Activated T-cell treated with anti-CD3 and anti-CD28 coated beads, Interleukin-2, amount 50 U/mL, for 24 hours (primary cell): Measurements from ENCODE around the gene CYP4X1.
"Not testable (repeated sequence)": the region's sequence is repeated elsewhere in the genome, so short reads cannot be mapped to it uniquely, and the experiment has no call there.

ENCODE experiments used
- DNase-seq: peaks from one replicate; pipeline ENCODE4 v3.0.0-alpha.2; 2020
- H3K27ac Mint-ChIP-seq: 2 replicates; pipeline ENCODE4 v1.8.0; 2020; ENCODE audit warnings: mild to moderate bottlenecking, mixed read lengths
- H3K27me3 Mint-ChIP-seq: 2 replicates; pipeline ENCODE4 v1.8.0; 2020; ENCODE audit warnings: mixed read lengths
- H3K36me3 Mint-ChIP-seq: 2 replicates; pipeline ENCODE4 v1.8.0; 2020; ENCODE audit warnings: low read depth, mixed read lengths
- H3K4me1 Mint-ChIP-seq: 2 replicates; pipeline ENCODE4 v1.8.0; 2020; ENCODE audit warnings: low read depth, mixed read lengths
- H3K4me3 Mint-ChIP-seq: 2 replicates; pipeline ENCODE4 v1.8.0; 2020; ENCODE audit warnings: mild to moderate bottlenecking, moderate library complexity, mixed read lengths
- H3K9me3 Mint-ChIP-seq: 2 replicates; pipeline ENCODE4 v1.8.0; 2020; ENCODE audit warnings: mixed read lengths

The CYP4X1 gene

DNA sequence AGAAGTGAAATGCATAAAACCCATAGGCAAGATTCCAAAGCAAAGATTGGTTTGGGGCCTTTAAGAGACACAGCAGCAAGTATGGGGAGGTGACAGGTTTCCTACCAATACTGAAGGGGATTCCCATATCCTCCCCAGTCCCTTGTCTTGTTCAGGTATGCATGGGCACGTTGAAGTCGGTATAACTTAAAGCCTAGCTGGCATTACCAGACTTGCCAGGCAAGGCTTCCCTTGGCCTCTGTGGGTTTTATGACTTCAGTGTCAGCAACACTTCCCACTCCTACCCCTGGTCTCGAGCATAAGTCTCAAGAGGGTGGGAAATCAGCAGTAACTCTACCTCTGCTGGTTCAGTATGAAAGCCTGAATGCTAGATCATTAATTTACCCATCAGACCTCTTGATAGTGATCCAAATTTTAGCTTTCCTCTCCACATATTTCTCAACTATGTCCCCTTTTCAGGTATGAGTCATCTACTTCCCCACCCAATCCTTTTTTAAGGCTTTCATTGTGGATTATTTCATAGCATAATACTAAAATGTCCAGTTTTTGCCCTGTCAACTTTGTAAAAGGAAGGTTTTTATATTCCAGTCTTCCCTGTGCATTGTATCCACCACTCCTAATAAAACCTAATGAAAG lies 6.8 kb downstream of the CYP4X1 start:
- DNase-seq = no peak
- Mint-ChIP-seq H3K4me3 (no peak overlapping the region), H3K27ac (no peak overlapping the region), H3K27me3 (peaks cover 27% of the 10 kb centered on the region), H3K4me1 (no peaks in the 10 kb centered on the region), H3K9me3 (no peaks in the 10 kb centered on the region), H3K36me3 (no peaks in the 10 kb centered on the region)

DNA sequence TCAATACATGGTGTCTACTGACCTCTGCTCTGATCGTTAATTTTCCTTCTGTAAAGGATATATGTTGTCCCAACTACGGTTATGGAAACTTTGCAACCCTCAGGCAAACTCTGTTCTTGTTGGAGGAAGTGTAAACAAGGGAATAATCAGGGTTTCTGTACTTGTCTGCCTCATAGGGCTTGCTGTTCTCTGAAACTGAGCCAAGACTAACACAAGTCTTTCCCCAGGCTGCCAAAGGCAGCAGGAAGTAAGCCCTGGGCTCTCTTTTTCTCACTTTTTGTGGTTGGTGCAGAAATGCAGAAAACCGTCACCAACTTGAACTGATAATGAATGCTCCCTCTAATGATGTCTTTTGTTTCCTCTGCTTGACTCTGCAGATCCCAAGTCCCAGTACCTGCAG lies 7.6 kb downstream of the CYP4X1 start:
- DNase-seq = no peak
- no peaks in the 10 kb centered on the region for H3K4me1 Mint-ChIP-seq
- H3K9me3 Mint-ChIP-seq = no peaks in the 10 kb centered on the region
- H3K27me3 Mint-ChIP-seq = peaks cover 25% of the 10 kb centered on the region
- H3K27ac Mint-ChIP-seq = no peak overlapping the region
- no peak overlapping the region for H3K4me3 Mint-ChIP-seq
- H3K36me3 Mint-ChIP-seq = no peaks in the 10 kb centered on the region

DNA sequence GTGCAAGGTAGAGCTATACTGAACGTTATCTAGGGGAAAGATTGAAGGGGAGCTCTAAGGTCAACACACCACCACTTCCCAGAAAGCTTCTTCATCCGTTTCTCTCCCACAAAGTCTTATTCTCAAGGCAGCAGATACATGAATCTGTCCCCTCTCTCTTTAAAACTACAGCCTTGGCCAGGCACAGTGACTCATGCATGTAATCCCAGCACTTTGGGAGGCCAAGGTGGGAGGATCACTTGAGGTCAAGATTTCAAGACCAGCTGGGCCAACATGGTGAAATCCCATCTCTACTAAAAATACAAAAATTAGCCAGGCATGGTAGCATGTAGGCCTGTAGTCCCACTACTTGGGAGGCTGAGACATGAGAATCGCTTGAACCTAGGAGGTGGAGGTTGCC lies 8.1 kb downstream of the CYP4X1 start:
- no peaks in the 10 kb centered on the region for H3K36me3 Mint-ChIP-seq
- no peak overlapping the region for H3K4me3 Mint-ChIP-seq
- H3K27me3 Mint-ChIP-seq = peaks cover 25% of the 10 kb centered on the region
- H3K27ac Mint-ChIP-seq = no peak overlapping the region
- H3K4me1 Mint-ChIP-seq = no peaks in the 10 kb centered on the region
- DNase-seq = no peak
- no peaks in the 10 kb centered on the region for H3K9me3 Mint-ChIP-seq

DNA sequence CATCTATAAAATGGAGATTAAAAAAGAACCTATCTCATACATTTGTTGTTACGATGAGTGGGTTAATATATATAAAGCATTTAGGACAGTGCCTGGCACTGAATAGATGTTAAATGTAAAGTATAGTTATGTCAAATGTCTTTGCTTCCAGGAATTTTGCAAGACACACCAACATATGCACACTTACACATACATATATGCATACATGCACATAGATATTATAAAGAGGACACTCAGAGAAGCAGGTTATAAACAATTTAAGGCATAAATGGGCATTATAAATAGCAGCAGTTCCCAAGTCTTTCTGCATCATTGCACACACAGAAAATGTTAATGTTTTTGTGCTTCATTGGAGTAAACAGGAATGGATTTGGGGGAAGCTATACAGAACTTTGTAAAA lies 13.3 kb downstream of the CYP4X1 start:
- Mint-ChIP-seq H3K27ac (no peak overlapping the region), H3K27me3 (peaks cover 20% of the 10 kb centered on the region)
- no peak for DNase-seq

DNA sequence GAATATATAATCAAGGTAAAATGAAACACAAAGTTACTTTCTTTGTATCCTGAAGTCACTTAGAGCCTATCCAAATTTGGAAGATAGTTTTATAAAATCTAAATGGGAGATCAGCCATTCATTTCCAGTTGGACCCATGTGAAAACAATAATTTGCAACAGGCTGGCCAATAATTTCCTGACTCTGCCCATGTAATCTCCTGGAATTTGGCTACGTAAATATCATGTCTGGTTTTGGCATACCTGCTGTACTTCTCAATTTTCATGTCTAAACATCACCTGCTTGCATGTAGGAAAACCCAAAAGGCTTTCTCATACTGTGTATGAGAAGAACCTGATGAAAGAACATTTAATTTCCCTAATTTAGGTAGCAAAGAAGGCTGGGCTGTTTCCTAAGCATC lies 35.9 kb downstream of the CYP4X1 start:
- DNase-seq = no peak
- Mint-ChIP-seq H3K4me1 (no peaks in the 10 kb centered on the region), H3K4me3 (no peak overlapping the region), H3K27me3 (peaks cover 49% of the 10 kb centered on the region), H3K36me3 (no peaks in the 10 kb centered on the region), H3K9me3 (peaks cover 2% of the 10 kb centered on the region), H3K27ac (no peak overlapping the region)

More for the DNA sequence above, 13.3 kb downstream of the CYP4X1 start:
- no peaks in the 10 kb centered on the region for H3K9me3 Mint-ChIP-seq
- H3K4me3 Mint-ChIP-seq = no peak overlapping the region
- no peaks in the 10 kb centered on the region for H3K4me1 Mint-ChIP-seq
- no peaks in the 10 kb centered on the region for H3K36me3 Mint-ChIP-seq

DNA sequence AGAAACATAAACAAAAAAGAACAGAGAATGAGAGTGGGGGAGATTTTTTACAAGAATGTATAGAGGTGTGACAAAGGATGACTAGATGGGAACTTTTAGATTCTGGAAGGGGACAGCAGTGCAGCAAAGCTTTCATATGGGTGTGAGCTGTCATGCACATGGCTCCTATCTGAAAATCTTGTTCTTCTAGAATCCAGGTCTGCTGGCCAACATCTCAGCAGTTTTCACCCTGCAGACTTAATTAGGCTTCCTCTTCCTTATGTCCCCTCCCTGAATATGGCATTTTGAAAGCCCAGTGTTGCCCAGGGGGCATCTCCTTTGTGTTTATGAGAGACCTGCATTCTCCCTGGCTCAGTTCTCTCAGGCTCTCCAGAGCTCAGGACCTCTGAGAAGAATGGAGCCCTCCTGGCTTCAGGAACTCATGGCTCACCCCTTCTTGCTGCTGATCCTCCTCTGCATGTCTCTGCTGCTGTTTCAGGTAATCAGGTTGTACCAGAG lies 43.7 kb downstream of the CYP4X1 start, which contains the start of gene CYP4Z1:
CYP4Z1 (plus strand) TSS at position 135 of the 498 bp plus-strand sequence; CDS start at position 395, 260 bp downstream.
- Mint-ChIP-seq H3K4me3 (no peak within 1 kb of the TSS), H3K27ac (no peak within 1 kb of the TSS), H3K36me3 (no peaks in the 10 kb centered on the region), H3K4me1 (no peaks in the 10 kb centered on the region), H3K27me3 (peaks cover 33% of the 10 kb centered on the region), H3K9me3 (no peaks in the 10 kb centered on the region)
- no peak for DNase-seq

DNA sequence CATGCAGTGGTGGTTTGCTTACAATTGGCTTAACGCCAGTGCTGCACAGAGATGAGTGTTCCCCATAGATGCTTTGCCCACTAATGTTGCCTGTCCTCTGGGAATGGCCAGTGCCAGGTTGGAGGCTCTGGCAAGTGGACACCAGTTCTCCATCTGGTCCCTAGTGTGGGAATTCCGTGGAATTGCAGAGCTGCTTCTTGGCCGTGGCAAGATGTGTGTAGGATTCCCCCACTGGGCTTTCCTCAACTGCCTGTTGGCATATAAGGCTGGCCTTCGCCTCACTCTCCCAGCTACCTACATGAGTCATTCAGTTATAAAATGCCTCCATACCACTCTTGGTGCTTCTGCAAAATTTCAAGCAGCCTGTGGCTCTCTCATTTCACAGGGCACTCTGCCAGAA lies 45.6 kb downstream of the CYP4X1 start:
- H3K27ac Mint-ChIP-seq, H3K4me3 Mint-ChIP-seq, H3K4me1 Mint-ChIP-seq, H3K36me3 Mint-ChIP-seq, DNase-seq, H3K9me3 Mint-ChIP-seq: not testable (repeated sequence)
- H3K27me3 Mint-ChIP-seq = peaks cover 21% of the 10 kb centered on the region

DNA sequence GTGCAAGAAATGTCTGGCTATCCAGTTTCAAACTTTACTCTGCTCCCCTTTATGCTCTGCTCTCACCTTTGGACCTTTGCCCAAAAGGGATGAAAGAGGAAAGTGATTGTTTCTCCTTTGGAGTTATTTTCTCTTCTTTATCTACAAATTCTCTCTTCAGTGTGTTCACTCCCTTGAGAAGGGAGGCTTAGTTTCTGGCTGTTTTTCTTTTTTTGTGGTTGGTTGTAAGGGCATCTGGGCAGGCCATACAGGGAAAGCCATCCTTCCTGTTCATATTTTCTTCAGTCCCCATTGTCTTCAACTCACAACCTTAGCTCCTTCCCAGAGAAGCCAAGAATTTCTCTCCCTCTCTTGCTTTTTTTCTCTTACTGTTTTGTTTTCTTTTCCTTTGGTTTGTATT lies 46.0 kb downstream of the CYP4X1 start:
- H3K36me3 Mint-ChIP-seq, H3K4me1 Mint-ChIP-seq, DNase-seq, H3K27ac Mint-ChIP-seq, H3K9me3 Mint-ChIP-seq, H3K4me3 Mint-ChIP-seq: not testable (repeated sequence)
- H3K27me3 Mint-ChIP-seq = peaks cover 16% of the 10 kb centered on the region

DNA sequence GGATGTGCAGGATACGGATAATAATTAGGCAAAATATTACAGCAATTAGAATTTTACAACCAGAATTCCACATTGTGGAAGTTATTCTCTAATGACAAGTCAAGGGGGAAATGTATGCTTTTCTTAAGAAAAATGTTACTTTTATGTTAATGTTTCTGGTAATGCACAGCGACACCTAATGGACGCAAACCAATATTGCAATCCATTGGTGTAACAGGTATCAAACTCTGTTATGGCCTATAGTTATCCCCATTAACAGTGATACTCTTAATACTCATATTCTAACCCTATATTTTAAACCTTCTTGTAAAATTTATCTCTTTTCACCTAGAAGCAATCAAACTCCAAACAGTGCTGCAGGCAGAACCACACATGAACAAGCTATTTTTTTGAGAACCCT lies 65.9 kb downstream of the CYP4X1 start:
- not testable (repeated sequence) for H3K4me1 Mint-ChIP-seq, H3K4me3 Mint-ChIP-seq, H3K9me3 Mint-ChIP-seq, H3K36me3 Mint-ChIP-seq, H3K27ac Mint-ChIP-seq, H3K27me3 Mint-ChIP-seq, DNase-seq

DNA sequence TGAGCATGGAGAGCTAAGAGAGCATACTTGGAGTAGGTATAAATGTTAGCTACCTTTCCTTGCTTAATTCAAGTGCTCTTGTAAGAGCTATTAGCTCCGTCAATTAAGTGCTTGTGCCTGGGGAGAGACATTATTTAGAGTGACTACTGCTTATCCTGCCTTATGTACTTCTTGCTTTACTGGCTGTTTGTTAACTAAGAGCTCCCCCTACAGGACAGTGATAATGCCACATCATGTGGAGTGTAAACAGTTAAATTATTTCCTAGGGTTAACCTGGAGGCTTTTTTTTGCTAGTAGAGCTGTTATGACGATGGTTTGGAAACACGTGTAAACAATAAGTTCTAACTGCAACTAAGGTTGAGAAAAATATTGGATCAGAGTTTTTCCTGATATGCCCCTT lies 68.0 kb downstream of the CYP4X1 start:
- H3K27ac Mint-ChIP-seq, H3K4me1 Mint-ChIP-seq, H3K9me3 Mint-ChIP-seq, H3K4me3 Mint-ChIP-seq, H3K27me3 Mint-ChIP-seq, DNase-seq, H3K36me3 Mint-ChIP-seq: not testable (repeated sequence)
